ENCODE results near the gene WDR44. TPM values are rescaled to one million over a fixed set of nuclear protein-coding genes. Genes with fewer than 3 reads are reported as not detected.
"Not testable (repeated sequence)": the region's sequence is repeated elsewhere in the genome, so short reads cannot be mapped to it uniquely, and the experiment has no call there.

The WDR44 gene
- 10 to 100 TPM; 13.3 to 25.1 (median 17.5) TPM for total RNA-seq

GRCh38 chrX:118345464-118346257, at the start of gene WDR44:
TSS of gene WDR44 (plus strand) at chrX:118346106. CDS start at chrX:118346504, 398 bp downstream.
- H3K9me3 ChIP-seq, result no peaks in the 10 kb centered on the region
- H3K4me1 ChIP-seq, result peaks cover 0 to 36% (median 16%) of the 10 kb centered on the region in 3 donors
- TF ChIP-seq POLR2A (IDR thresholded peaks at IDR 0.05) (peak in 3 of 4 donors; percentile 33 to 82 (median 75)), CTCF (IDR thresholded peaks at IDR 0.05) (no peak)
- H3K4me3 ChIP-seq, result peak within 1 kb of the TSS; percentile 64 to 76 (median 70)
- 0 to 44% methylated on average over 26 to 45 of the region's 60 CpGs for WGBS, 2 donors
- intact Hi-C loops (cut with DNase I), result no loop called here
- peak within 1 kb of the TSS; percentile 91 to 96 (median 95) for H3K27ac ChIP-seq
- peak; percentile 40 for DNase-seq
- H3K27me3 ChIP-seq, result no peaks in the 10 kb centered on the region
- no peaks in the 10 kb centered on the region for H3K36me3 ChIP-seq

GRCh38 chrX:118305827-118306226, 40.1 kb upstream of the WDR44 start:
- H3K4me1 ChIP-seq; H3K27me3 ChIP-seq; H3K27ac ChIP-seq; DNase-seq; H3K4me3 ChIP-seq; H3K36me3 ChIP-seq; intact Hi-C loops (cut with DNase I): not testable (repeated sequence)
- 93% methylated on average over 2 of the region's 2 CpGs; no CpG with 5 or more reads in 1 of the 2 donors for WGBS, 2 donors
- H3K9me3 ChIP-seq, result peaks cover 0 to 16% (median 9%) of the 10 kb centered on the region in 3 donors

- intact Hi-C loops (cut with DNase I), result no loop called here
- no peak for TF ChIP-seq POLR2A (IDR thresholded peaks at IDR 0.05)
- no peak for TF ChIP-seq CTCF (IDR thresholded peaks at IDR 0.05)
- H3K4me3 ChIP-seq, result no peak overlapping the region
- 40 to 49% methylated on average over 2 of the region's 2 CpGs for WGBS, 2 donors
- no peak for DNase-seq
- H3K36me3 ChIP-seq, result no peaks in the 10 kb centered on the region
- H3K4me1 ChIP-seq, result no peaks in the 10 kb centered on the region
- peaks cover 0 to 5% (median 0%) of the 10 kb centered on the region in 4 donors for H3K27me3 ChIP-seq
- no peaks in the 10 kb centered on the region for H3K9me3 ChIP-seq
- H3K27ac ChIP-seq, result peak overlapping the region in 1 of 4 donors; percentile 45
Observed at GRCh38 chrX:118315529-118315928, 30.4 kb upstream of the WDR44 start.

- no peak for TF ChIP-seq POLR2A (IDR thresholded peaks at IDR 0.05)
- TF ChIP-seq CTCF (IDR thresholded peaks at IDR 0.05), result no peak
- no peak for DNase-seq
- intact Hi-C loops (cut with DNase I), result no loop called here
Observed at GRCh38 chrX:118324588-118324987, 21.3 kb upstream of the WDR44 start.

GRCh38 chrX:118325453-118325852, 20.5 kb upstream of the WDR44 start:
- no peak for DNase-seq
- Histone ChIP-seq H3K4me3 (no peak overlapping the region), H3K4me1 (no peaks in the 10 kb centered on the region), H3K36me3 (no peaks in the 10 kb centered on the region), H3K27me3 (no peaks in the 10 kb centered on the region), H3K27ac (no peak overlapping the region), H3K9me3 (no peaks in the 10 kb centered on the region)
- TF ChIP-seq CTCF (IDR thresholded peaks at IDR 0.05) (peak in 1 of 6 experiments; percentile 19), POLR2A (IDR thresholded peaks at IDR 0.05) (no peak)
- intact Hi-C loops (cut with DNase I), result no loop called here
- 35 to 38% methylated on average over 2 of the region's 2 CpGs for WGBS, 2 donors

More at GRCh38 chrX:118324588-118324987, 21.3 kb upstream of the WDR44 start:
- Histone ChIP-seq H3K4me1 (no peaks in the 10 kb centered on the region), H3K36me3 (no peaks in the 10 kb centered on the region), H3K27me3 (no peaks in the 10 kb centered on the region), H3K9me3 (no peaks in the 10 kb centered on the region), H3K4me3 (no peak overlapping the region), H3K27ac (no peak overlapping the region)
- WGBS, 2 donors, result 64% methylated on average over 4 of the region's 4 CpGs; no CpG with 5 or more reads in 1 of the 2 donors

Measured in esophagus squamous epithelium (tissue), 5 donors.